OCI-LY7 (cell line): ENCODE measurements around the gene CCDC92B. TPM values are rescaled to one million over a fixed set of nuclear protein-coding genes. Genes with fewer than 3 reads are reported as not detected.

Experiments used
- BruUV-seq: library from RNA; stranded (reverse); fragments of 400-500 nt; replicated peaks from 2 replicates; lab custom pipeline; 2021; lab: Mats Ljungman, UMichigan
- CTCF ChIA-PET: fragments of 300-600 bp; sonication (Branson Sonifier 250); formaldehyde crosslinking; loops from one replicate; lab custom pipeline; 2022; ENCODE audit warnings: antibody characterized with exemption; ENCODE audit not compliant: unreplicated experiment; lab: Charles Lee
- POLR2A ChIA-PET: fragments of 300-600 bp; sonication (Branson Sonifier 250); formaldehyde crosslinking; loops from one replicate; lab custom pipeline; 2022; ENCODE audit warnings: antibody characterized with exemption; lab: Charles Lee
- DNase-seq: peaks from one replicate; pipeline ENCODE4 v3.0.0-alpha.2; 2015; ENCODE audit warnings: low spot score
- H2AFZ ChIP-seq: fragments of 200-600 bp; sonication (generic), shearing (Covaris generic); 2 replicates; pipeline ENCODE4 v1.6.1; 2014; ENCODE audit warnings: mild to moderate bottlenecking, antibody characterized with exemption, low read length, moderate library complexity
- H3K27ac ChIP-seq: fragments of 200-600 bp; sonication (generic); 2 replicates; pipeline ENCODE4 v1.5.1; 2014; ENCODE audit warnings: mixed run types, low read depth, mild to moderate bottlenecking, moderate library complexity, low read length, inconsistent platforms; ENCODE audit not compliant: poor library complexity, severe bottlenecking
- H3K36me3 ChIP-seq: fragments of 200-600 bp; sonication (generic); 2 replicates; pipeline ENCODE4 v1.6.1; 2014; ENCODE audit warnings: mild to moderate bottlenecking, antibody characterized with exemption, low read length, moderate library complexity, mixed read lengths; ENCODE audit not compliant: insufficient read depth
- H3K4me1 ChIP-seq: fragments of 200-600 bp; sonication (generic); 2 replicates; pipeline ENCODE4 v1.5.1; 2014; ENCODE audit warnings: mild to moderate bottlenecking, low read length; ENCODE audit not compliant: insufficient read depth, poor library complexity, severe bottlenecking
- H3K4me2 ChIP-seq: fragments of 200-600 bp; sonication (generic); 2 replicates; pipeline ENCODE4 v1.6.1; 2014; ENCODE audit warnings: mild to moderate bottlenecking, low read length
- H3K4me3 ChIP-seq: fragments of 200-600 bp; sonication (generic); 2 replicates; pipeline ENCODE4 v1.5.1; 2014; ENCODE audit warnings: mild to moderate bottlenecking, low read depth, low read length; ENCODE audit not compliant: poor library complexity, severe bottlenecking
- H3K79me2 ChIP-seq: fragments of 200-600 bp; sonication (generic); 2 replicates; pipeline ENCODE4 v1.6.1; 2016; ENCODE audit warnings: low read depth, mild to moderate bottlenecking, low read length, moderate library complexity, mixed read lengths; ENCODE audit not compliant: insufficient read depth
- H3K9me2 ChIP-seq: fragments of 200-600 bp; sonication (generic); 2 replicates; pipeline ENCODE4 v1.6.1; 2016; ENCODE audit warnings: mild to moderate bottlenecking, low read length, mixed read lengths; ENCODE audit not compliant: insufficient read depth
- H3K9me3 ChIP-seq: fragments of 200-600 bp; sonication (generic); 2 replicates; pipeline ENCODE4 v1.6.1; 2014; ENCODE audit warnings: mild to moderate bottlenecking, mixed run types, low read length, mixed read lengths
- H4K20me1 ChIP-seq: fragments of 200-600 bp; sonication (generic); 2 replicates; pipeline ENCODE4 v1.6.1; 2014; ENCODE audit warnings: mild to moderate bottlenecking, antibody characterized with exemption, low read length, moderate library complexity, mixed read lengths; ENCODE audit not compliant: insufficient read depth
- EZH2phosphoT487 ChIP-seq: fragments of 200-600 bp; sonication (generic); IDR thresholded peaks from 2 replicates; pipeline ENCODE4 v1.6.1; 2018; ENCODE audit warnings: low read depth, borderline replicate concordance, mild to moderate bottlenecking, mixed run types, antibody characterized with exemption, low read length, moderate library complexity, mixed read lengths
- intact Hi-C: fragments of 100-400 bp; cut with micrococcal nuclease; formaldehyde crosslinking; loops from one replicate; pipeline ENCODE4 v1.10.0; 2022; ENCODE audit not compliant: unreplicated experiment
- total RNA-seq, 2 experiments: library from RNA; depleted of rRNA in 1 of 2; stranded (reverse); fragments of >200 nt in 1 of 2; shearing (Covaris generic) in 1 of 2; gene quantifications; 2 replicates each; pipeline ENCODE4 v1.2.3, GENCODE V29; 2014 to 2022
- TF ChIP-seq, protein P1 (sequence below): fragments of 200-600 bp; sonication (generic); conservative IDR thresholded peaks from 2 replicates; pipeline ENCODE4 v1.5.1; 2014; ENCODE audit warnings: mild to moderate bottlenecking, antibody characterized with exemption, low read length, moderate library complexity, mixed read lengths

Gene CCDC92B
- total RNA-seq, 2 experiments from 2014 or later = not detected

DNA sequence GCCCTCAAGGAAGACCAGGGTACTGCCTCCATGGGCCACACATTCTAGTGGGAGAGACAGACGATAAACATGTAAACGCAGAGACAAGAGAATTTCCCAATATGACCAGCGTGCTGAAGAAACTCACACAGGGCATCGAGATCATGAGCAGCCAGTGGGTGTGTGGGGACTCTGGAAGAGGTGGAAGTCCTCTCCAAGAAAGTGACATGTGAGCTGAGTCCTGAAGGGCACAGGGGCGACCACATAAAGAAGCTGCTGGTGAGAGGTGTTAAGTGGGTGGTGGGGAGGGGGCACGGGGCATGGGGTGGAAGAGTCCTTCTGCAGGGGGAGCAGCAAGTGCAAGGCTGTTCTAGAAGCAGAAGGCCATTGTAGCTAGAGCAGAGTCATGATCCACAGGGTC, 25.8 kb upstream of the CCDC92B start:
- H3K9me2 ChIP-seq = no peaks in the 10 kb centered on the region
- H3K4me2 ChIP-seq = no peak overlapping the region
- TF ChIP-seq EZH2phosphoT487 = no peak
- TF ChIP-seq, protein P1, sequence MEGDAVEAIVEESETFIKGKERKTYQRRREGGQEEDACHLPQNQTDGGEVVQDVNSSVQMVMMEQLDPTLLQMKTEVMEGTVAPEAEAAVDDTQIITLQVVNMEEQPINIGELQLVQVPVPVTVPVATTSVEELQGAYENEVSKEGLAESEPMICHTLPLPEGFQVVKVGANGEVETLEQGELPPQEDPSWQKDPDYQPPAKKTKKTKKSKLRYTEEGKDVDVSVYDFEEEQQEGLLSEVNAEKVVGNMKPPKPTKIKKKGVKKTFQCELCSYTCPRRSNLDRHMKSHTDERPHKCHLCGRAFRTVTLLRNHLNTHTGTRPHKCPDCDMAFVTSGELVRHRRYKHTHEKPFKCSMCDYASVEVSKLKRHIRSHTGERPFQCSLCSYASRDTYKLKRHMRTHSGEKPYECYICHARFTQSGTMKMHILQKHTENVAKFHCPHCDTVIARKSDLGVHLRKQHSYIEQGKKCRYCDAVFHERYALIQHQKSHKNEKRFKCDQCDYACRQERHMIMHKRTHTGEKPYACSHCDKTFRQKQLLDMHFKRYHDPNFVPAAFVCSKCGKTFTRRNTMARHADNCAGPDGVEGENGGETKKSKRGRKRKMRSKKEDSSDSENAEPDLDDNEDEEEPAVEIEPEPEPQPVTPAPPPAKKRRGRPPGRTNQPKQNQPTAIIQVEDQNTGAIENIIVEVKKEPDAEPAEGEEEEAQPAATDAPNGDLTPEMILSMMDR = no peak
- CTCF ChIA-PET = no interaction called here
- H3K36me3 ChIP-seq = no peaks in the 10 kb centered on the region
- H3K79me2 ChIP-seq = no peaks in the 10 kb centered on the region
- no peaks in the 10 kb centered on the region for H4K20me1 ChIP-seq
- no peaks in the 10 kb centered on the region for H3K4me1 ChIP-seq
- no peak for DNase-seq
- no TSS peak for BruUV-seq
- intact Hi-C loops = no loop called here
- H3K27ac ChIP-seq = no peak overlapping the region
- no peak overlapping the region for H2AFZ ChIP-seq
- POLR2A ChIA-PET = interaction anchor here (0.7 kb wide), 1 partner anchor 240 kb away, joined by 5 read pairs; no protein-coding TSS in a partner anchor
- H3K9me3 ChIP-seq = no peaks in the 10 kb centered on the region
- H3K4me3 ChIP-seq = no peak overlapping the region

DNA sequence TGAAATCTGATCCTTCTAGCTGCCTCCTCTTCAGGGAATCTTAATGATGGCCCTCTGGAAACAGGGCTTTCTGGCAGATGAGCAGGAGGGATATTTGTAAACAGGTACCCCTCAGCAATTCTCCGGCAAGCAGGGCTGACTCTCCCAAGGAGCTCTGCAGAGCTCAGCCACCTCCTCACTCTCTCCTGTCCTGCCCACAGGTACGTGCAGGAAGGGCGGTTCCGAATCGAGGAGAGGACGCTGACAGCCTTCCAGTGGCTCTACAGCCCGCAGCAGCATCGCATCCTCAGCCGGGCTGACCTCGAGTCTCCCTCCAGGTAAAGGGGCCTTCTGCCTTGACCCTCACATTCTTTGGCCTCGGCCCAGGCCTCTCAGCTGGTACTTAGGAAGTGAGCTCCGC, 20.7 kb upstream of the CCDC92B start:
- no TSS peak for BruUV-seq
- Histone ChIP-seq H2AFZ (no peak overlapping the region), H3K4me2 (no peak overlapping the region), H4K20me1 (no peaks in the 10 kb centered on the region), H3K4me1 (no peaks in the 10 kb centered on the region), H3K79me2 (no peaks in the 10 kb centered on the region), H3K9me3 (no peaks in the 10 kb centered on the region), H3K4me3 (no peak overlapping the region), H3K27ac (no peak overlapping the region), H3K36me3 (no peaks in the 10 kb centered on the region), H3K9me2 (no peaks in the 10 kb centered on the region)
- ChIA-PET CTCF (no interaction called here), POLR2A (no interaction called here)
- TF ChIP-seq EZH2phosphoT487 = no peak
- TF ChIP-seq, protein P1 = no peak
- intact Hi-C loops = no loop called here
- no peak for DNase-seq

DNA sequence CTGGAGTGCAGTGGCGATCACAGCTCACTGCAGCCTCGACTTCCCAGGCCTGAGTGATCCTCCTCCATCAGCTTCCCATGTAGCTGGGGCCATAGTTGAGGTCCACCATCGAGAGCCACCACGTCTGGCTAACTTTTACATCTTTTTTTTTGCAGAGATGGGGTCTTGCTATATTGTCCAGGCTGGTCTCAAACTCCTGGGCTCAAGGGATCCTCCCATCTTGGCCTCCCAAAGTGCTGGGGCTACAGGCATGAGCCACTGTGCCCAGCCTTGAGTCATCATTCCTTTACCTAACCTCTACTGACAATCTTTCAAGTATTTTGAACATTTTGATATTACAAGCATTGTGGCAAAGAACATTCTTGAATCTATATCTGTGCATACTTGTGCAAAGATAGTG, 9.4 kb upstream of the CCDC92B start:
- Histone ChIP-seq H4K20me1 (no peaks in the 10 kb centered on the region), H2AFZ (no peak overlapping the region), H3K4me2 (no peak overlapping the region), H3K4me3 (no peak overlapping the region), H3K4me1 (no peaks in the 10 kb centered on the region), H3K79me2 (no peaks in the 10 kb centered on the region), H3K9me2 (no peaks in the 10 kb centered on the region), H3K36me3 (no peaks in the 10 kb centered on the region), H3K27ac (no peak overlapping the region), H3K9me3 (no peaks in the 10 kb centered on the region)
- ChIA-PET CTCF (no interaction called here), POLR2A (no interaction called here)
- TF ChIP-seq EZH2phosphoT487 = no peak
- TF ChIP-seq, protein P1 = no peak
- DNase-seq = no peak
- BruUV-seq = no TSS peak
- intact Hi-C loops = no loop called here
